Vagina (tissue), 2 donors: ENCODE data around the gene ADAM23. TPM values are rescaled to one million over a fixed set of nuclear protein-coding genes. Genes with fewer than 3 reads are reported as not detected.

Experiments
- DNase-seq, 2 donors: peaks; one replicate each; pipeline ENCODE4 v3.0.0-alpha.2; 2017; ENCODE audit errors: extremely low spot score in 2 of 2
- H3K27ac ChIP-seq: fragments of 200-600 bp; sonication (generic); one replicate; pipeline ENCODE4 v1.5.1; 2019
- H3K27me3 ChIP-seq: fragments of 200-600 bp; sonication (generic); one replicate; pipeline ENCODE4 v1.5.1; 2019
- H3K36me3 ChIP-seq, 2 donors: fragments of 200-600 bp; sonication (generic); one replicate each; pipeline ENCODE4 v1.5.1; 2017 to 2019
- H3K4me1 ChIP-seq: fragments of 200-600 bp; sonication (generic); one replicate; pipeline ENCODE4 v1.5.1; 2019
- H3K4me3 ChIP-seq, 2 donors: fragments of 200-600 bp; sonication (generic); 1 replicate in 1 of 2; 2 replicates in 1 of 2; pipeline ENCODE4 v1.5.1; 2016 to 2019
- H3K9me3 ChIP-seq: fragments of 200-600 bp; sonication (generic); one replicate; pipeline ENCODE4 v1.5.1; 2019
- POLR2A ChIP-seq, 2 donors: fragments of 450-650 bp; IDR thresholded peaks; one replicate each; pipeline ENCODE4 v1.6.1; 2017; ENCODE audit warnings: antibody characterized with exemption in 2 of 2, mild to moderate bottlenecking in 2 of 2, moderate library complexity in 2 of 2
- POLR2AphosphoS5 ChIP-seq, 2 donors: sonication (generic); formaldehyde crosslinking; IDR thresholded peaks; one replicate each; pipeline ENCODE4 v1.9.0; 2017; ENCODE audit warnings: antibody characterized with exemption in 2 of 2, mild to moderate bottlenecking in 2 of 2, low read depth in 1 of 2; ENCODE audit not compliant: insufficient read depth in 1 of 2
- intact Hi-C: fragments of 100-400 bp; cut with DNase I; formaldehyde crosslinking; loops from one replicate; pipeline ENCODE4 v1.15.1; 2023
- total RNA-seq: library from RNA; depleted of rRNA; stranded (reverse); fragments of >200 nt; gene quantifications from one replicate; pipeline ENCODE4 v1.2.3, GENCODE V29; 2016
- TF ChIP-seq, protein P1 (sequence below), 3 experiments: fragments of 450-650 bp in 2 of 3; fragments of 200-600 bp in 1 of 3; sonication (generic) in 1 of 3; IDR thresholded peaks; one replicate each; pipeline ENCODE4 v1.5.1; 2017 to 2019; ENCODE audit warnings: antibody characterized with exemption in 3 of 3, mild to moderate bottlenecking in 2 of 3, moderate library complexity in 2 of 3

The ADAM23 gene
- total RNA-seq, 1 donor from 2014 or later, result 5.2 TPM

DNA sequence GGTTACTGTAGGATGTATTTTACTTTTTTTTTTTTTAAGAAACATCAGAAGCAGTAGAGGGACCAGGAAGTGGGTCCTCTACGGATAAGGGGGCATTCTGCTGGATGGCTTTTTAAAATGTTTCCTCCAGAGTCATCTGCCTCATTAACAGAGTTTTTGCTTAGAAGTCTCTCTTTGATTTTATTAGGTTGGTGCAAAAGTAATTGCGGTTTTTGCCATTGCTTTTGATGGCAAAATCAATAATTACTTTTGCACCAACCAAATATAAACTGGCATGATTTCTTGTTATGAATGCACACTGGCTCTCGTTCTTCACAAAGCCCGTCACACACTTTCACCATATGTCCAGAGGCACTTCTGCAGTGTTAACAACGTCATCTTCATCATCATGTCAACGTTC, 130.5 kb downstream of the ADAM23 start:
- Histone ChIP-seq H3K27me3 (no peaks in the 10 kb centered on the region), H3K9me3 (no peaks in the 10 kb centered on the region), H3K27ac (no peak overlapping the region), H3K36me3 (no peaks in the 10 kb centered on the region), H3K4me3 (no peak overlapping the region), H3K4me1 (no peaks in the 10 kb centered on the region)
- TF ChIP-seq, protein P1, sequence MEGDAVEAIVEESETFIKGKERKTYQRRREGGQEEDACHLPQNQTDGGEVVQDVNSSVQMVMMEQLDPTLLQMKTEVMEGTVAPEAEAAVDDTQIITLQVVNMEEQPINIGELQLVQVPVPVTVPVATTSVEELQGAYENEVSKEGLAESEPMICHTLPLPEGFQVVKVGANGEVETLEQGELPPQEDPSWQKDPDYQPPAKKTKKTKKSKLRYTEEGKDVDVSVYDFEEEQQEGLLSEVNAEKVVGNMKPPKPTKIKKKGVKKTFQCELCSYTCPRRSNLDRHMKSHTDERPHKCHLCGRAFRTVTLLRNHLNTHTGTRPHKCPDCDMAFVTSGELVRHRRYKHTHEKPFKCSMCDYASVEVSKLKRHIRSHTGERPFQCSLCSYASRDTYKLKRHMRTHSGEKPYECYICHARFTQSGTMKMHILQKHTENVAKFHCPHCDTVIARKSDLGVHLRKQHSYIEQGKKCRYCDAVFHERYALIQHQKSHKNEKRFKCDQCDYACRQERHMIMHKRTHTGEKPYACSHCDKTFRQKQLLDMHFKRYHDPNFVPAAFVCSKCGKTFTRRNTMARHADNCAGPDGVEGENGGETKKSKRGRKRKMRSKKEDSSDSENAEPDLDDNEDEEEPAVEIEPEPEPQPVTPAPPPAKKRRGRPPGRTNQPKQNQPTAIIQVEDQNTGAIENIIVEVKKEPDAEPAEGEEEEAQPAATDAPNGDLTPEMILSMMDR (IDR thresholded peaks at IDR 0.05), result no peak
- TF ChIP-seq POLR2A (IDR thresholded peaks at IDR 0.05) (no peak), POLR2AphosphoS5 (IDR thresholded peaks at IDR 0.05; ENCODE audit: insufficient read depth in 1 of 2, low read depth in 1 of 2) (no peak)
- intact Hi-C loops, result no loop called here
- no peak for DNase-seq

DNA sequence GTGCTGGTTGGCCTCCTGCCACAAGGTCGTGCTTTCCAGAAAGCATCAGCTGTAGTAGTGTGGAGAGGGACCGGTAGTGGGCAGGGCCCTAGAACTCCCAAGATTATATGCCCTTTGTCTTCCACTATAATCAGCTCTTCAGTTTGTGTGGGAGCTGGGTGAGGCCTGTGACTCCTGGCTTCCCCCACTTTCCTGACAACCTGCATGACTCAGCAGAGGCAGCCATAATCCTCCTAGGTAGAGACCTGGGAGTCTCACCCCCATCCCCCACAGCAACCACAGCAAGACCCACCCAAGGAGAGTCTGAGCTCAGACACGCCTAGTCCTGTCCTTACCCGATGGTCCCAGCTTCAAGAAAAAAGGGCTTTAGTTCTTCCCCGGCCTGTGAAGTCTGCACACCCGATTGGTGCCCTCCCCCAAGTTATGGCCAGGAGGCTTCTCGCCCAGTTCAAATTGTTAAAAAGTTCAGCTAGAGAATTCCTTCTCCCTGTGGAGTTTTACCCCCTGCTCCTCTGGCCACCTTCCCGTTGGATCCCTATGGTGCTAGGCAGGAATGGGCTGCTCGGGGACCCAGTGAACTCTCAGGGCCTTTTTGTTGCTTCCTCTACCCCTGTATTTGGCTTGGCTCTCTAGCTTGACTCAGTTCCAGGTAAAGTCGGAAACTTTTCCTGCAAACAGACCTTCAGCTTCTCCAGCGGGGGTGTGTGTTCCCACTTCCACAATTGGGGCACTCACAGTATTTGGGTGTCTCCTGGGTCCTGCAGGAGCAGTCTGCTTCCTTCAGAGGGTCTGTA, 141.2 kb downstream of the ADAM23 start:
- H3K27ac ChIP-seq, result no peak overlapping the region
- no peak for TF ChIP-seq POLR2A (IDR thresholded peaks at IDR 0.05)
- no peak for TF ChIP-seq POLR2AphosphoS5 (IDR thresholded peaks at IDR 0.05; ENCODE audit: insufficient read depth in 1 of 2, low read depth in 1 of 2)
- TF ChIP-seq, protein P1 (IDR thresholded peaks at IDR 0.05), result no peak
- H3K36me3 ChIP-seq, result no peaks in the 10 kb centered on the region
- H3K9me3 ChIP-seq, result no peaks in the 10 kb centered on the region
- intact Hi-C loops, result no loop called here
- H3K27me3 ChIP-seq, result no peaks in the 10 kb centered on the region
- H3K4me1 ChIP-seq, result no peaks in the 10 kb centered on the region
- no peak for DNase-seq
- H3K4me3 ChIP-seq, result no peak overlapping the region

DNA sequence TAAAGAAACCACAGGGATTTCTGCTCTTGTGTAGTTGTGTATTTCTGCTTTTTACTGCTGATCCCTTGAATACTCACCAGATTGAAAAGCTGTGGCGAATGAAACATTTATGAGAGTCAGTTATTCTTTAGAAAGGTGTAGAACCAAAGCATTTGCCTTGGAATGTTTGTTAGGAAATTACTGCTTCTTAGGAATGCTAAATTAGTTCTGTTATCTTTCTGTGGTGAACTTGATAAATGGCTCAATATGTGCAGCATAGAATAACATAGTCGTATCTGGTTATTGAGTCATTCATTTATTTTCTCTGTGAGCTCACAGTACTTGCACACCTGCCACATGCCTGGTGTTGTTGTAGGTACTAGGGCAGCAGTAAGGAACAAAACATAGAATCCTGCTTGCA, 142.0 kb downstream of the ADAM23 start:
- Histone ChIP-seq H3K4me1 (no peaks in the 10 kb centered on the region), H3K4me3 (no peak overlapping the region), H3K27ac (no peak overlapping the region), H3K27me3 (no peaks in the 10 kb centered on the region), H3K36me3 (no peaks in the 10 kb centered on the region), H3K9me3 (no peaks in the 10 kb centered on the region)
- no peak for DNase-seq
- intact Hi-C loops, result no loop called here
- TF ChIP-seq, protein P1 (IDR thresholded peaks at IDR 0.05), result no peak
- TF ChIP-seq POLR2A (IDR thresholded peaks at IDR 0.05) (no peak), POLR2AphosphoS5 (IDR thresholded peaks at IDR 0.05; ENCODE audit: insufficient read depth in 1 of 2, low read depth in 1 of 2) (no peak)

DNA sequence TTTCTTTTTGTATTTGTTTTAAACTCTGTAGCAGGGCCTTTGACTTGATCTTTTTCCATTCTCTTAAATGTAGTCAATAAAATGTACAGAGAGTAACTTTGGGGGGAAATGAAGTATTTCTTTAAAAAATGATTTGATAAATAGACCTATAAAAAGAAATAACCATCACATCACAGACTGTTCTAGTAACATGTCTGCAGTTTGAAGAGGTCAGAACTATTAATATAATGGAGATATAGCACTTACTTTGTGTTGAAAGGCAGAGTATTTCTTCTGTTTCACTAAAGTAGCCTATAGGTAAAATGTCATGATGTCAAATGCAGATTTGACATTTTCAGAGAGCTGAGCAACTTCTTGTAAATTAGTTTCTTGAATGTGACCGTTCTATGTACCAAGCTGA, 143.3 kb downstream of the ADAM23 start:
- Histone ChIP-seq H3K4me1 (no peaks in the 10 kb centered on the region), H3K4me3 (no peak overlapping the region), H3K36me3 (no peaks in the 10 kb centered on the region), H3K27ac (no peak overlapping the region), H3K9me3 (no peaks in the 10 kb centered on the region), H3K27me3 (no peaks in the 10 kb centered on the region)
- intact Hi-C loops, result no loop called here
- no peak for DNase-seq
- no peak for TF ChIP-seq POLR2AphosphoS5 (IDR thresholded peaks at IDR 0.05; ENCODE audit: insufficient read depth in 1 of 2, low read depth in 1 of 2)
- TF ChIP-seq, protein P1 (IDR thresholded peaks at IDR 0.05), result no peak
- no peak for TF ChIP-seq POLR2A (IDR thresholded peaks at IDR 0.05)

DNA sequence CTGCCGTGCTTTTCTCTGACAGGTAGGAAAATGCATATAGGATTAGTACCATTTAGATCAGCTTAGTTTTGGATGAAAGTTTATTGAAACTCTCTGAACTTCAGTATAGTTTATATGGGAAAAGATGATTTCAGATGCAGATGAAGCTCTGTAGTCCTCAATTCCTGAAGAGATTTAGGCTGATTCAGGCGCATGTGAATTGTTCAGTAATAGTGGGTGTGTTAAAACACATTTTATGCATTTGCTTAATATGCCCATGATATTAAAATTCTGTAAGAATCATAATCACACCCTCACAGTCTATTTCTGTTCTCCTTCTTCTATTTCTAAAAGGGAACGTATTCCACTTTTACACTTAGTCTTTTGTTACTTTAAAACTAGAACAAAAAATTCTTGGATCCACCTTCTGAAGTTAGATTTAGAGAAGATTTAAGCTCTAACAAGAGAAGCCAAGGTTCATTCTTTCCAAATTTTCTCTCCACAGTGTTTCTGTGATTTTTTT, 154.4 kb downstream of the ADAM23 start:
- H3K9me3 ChIP-seq, result no peaks in the 10 kb centered on the region
- TF ChIP-seq, protein P1 (IDR thresholded peaks at IDR 0.05), result no peak
- no peak for TF ChIP-seq POLR2A (IDR thresholded peaks at IDR 0.05)
- no peak for TF ChIP-seq POLR2AphosphoS5 (IDR thresholded peaks at IDR 0.05; ENCODE audit: insufficient read depth in 1 of 2, low read depth in 1 of 2)
- H3K36me3 ChIP-seq, result no peaks in the 10 kb centered on the region
- H3K4me3 ChIP-seq, result no peak overlapping the region
- intact Hi-C loops, result no loop called here
- no peaks in the 10 kb centered on the region for H3K4me1 ChIP-seq
- H3K27ac ChIP-seq, result no peak overlapping the region
- no peaks in the 10 kb centered on the region for H3K27me3 ChIP-seq
- no peak for DNase-seq
